SK-N-MC (cell line): ENCODE measurements around the gene LAPTM4A.

Experiments used
- DNase-seq: peaks from one replicate; pipeline ENCODE4 v3.0.0-alpha.2; 2011; ENCODE audit warnings: low read depth, low spot score
- H3K27ac ChIP-seq: fragments of 200-600 bp; sonication (generic); 2 replicates; pipeline ENCODE4 v1.5.1; 2016; ENCODE audit warnings: mixed run types
- H3K36me3 ChIP-seq: fragments of 200-600 bp; sonication (generic); 2 replicates; pipeline ENCODE4 v1.6.1; 2017; ENCODE audit warnings: antibody characterized with exemption, low read length, mixed read lengths; ENCODE audit not compliant: insufficient read depth
- H3K4me3 ChIP-seq: fragments of 200-600 bp; sonication (generic); 2 replicates; pipeline ENCODE4 v1.5.1; 2016
- H3K9ac ChIP-seq: fragments of 200-600 bp; sonication (generic); 2 replicates; pipeline ENCODE4 v1.8.0; 2017; ENCODE audit warnings: mixed run types, mixed read lengths; ENCODE audit not compliant: insufficient read length
- H3K9me3 ChIP-seq: fragments of 200-600 bp; sonication (generic); 2 replicates; pipeline ENCODE4 v1.6.1; 2017; ENCODE audit warnings: low read depth, mild to moderate bottlenecking, antibody characterized with exemption, low read length, moderate library complexity, mixed read lengths
- EZH2 ChIP-seq: fragments of 200-600 bp; sonication (generic); IDR thresholded peaks from one replicate; pipeline ENCODE4 v1.6.1; 2017; ENCODE audit warnings: antibody characterized with exemption
- FOXP2 ChIP-seq: optimal IDR thresholded peaks from 2 replicates; pipeline ENCODE3; 2011; ENCODE audit warnings: mild to moderate bottlenecking, moderate library complexity; ENCODE audit not compliant: insufficient read depth; ENCODE audit errors: extremely low read length, control extremely low read depth
- POLR2AphosphoS5 ChIP-seq: IDR thresholded peaks from 2 replicates; pipeline ENCODE4 v1.6.1; 2012; ENCODE audit warnings: mild to moderate bottlenecking, low read depth, low read length, borderline replicate concordance

The LAPTM4A gene

GRCh38 chr2:20035955-20036666, 15.3 kb downstream of the LAPTM4A start:
- no peak for DNase-seq
- TF ChIP-seq FOXP2 (no peak), POLR2AphosphoS5 (no peak), EZH2 (no peak)
- H3K9me3 ChIP-seq = no peaks in the 10 kb centered on the region
- no peak overlapping the region for H3K27ac ChIP-seq
- peaks cover 96% of the 10 kb centered on the region for H3K36me3 ChIP-seq
- H3K4me3 ChIP-seq = no peak overlapping the region
- H3K9ac ChIP-seq = no peak overlapping the region

- Histone ChIP-seq H3K4me3 (no peak overlapping the region), H3K27ac (no peak overlapping the region), H3K36me3 (peaks cover 97% of the 10 kb centered on the region), H3K9me3 (peaks cover 8% of the 10 kb centered on the region), H3K9ac (no peak overlapping the region)
- TF ChIP-seq FOXP2 (no peak), POLR2AphosphoS5 (no peak), EZH2 (no peak)
- DNase-seq = no peak
Measured at GRCh38 chr2:20034821-20035220, 16.6 kb downstream of the LAPTM4A start.

GRCh38 chr2:20034218-20034617, 17.2 kb downstream of the LAPTM4A start:
- TF ChIP-seq EZH2 = no peak
- H3K9ac ChIP-seq = no peak overlapping the region
- DNase-seq = no peak
- no peak overlapping the region for H3K27ac ChIP-seq
- H3K9me3 ChIP-seq = peaks cover 12% of the 10 kb centered on the region
- peaks cover 99% of the 10 kb centered on the region for H3K36me3 ChIP-seq
- no peak overlapping the region for H3K4me3 ChIP-seq

GRCh38 chr2:20033322-20033721, 18.1 kb downstream of the LAPTM4A start:
- peaks cover 19% of the 10 kb centered on the region for H3K9me3 ChIP-seq
- no peak for DNase-seq
- no peak overlapping the region for H3K27ac ChIP-seq
- H3K36me3 ChIP-seq = peaks cover 99% of the 10 kb centered on the region
- H3K4me3 ChIP-seq = no peak overlapping the region
- H3K9ac ChIP-seq = no peak overlapping the region
- TF ChIP-seq POLR2AphosphoS5 (no peak), FOXP2 (no peak), EZH2 (no peak)

GRCh38 chr2:20030224-20030623, 21.2 kb downstream of the LAPTM4A start:
- H3K27ac ChIP-seq = no peak overlapping the region
- no peak for DNase-seq
- TF ChIP-seq FOXP2 (no peak), POLR2AphosphoS5 (no peak), EZH2 (no peak)
- H3K4me3 ChIP-seq = no peak overlapping the region
- H3K36me3 ChIP-seq = peaks cover 81% of the 10 kb centered on the region
- H3K9ac ChIP-seq = no peak overlapping the region
- peaks cover 22% of the 10 kb centered on the region for H3K9me3 ChIP-seq

GRCh38 chr2:20027705-20028434, 23.6 kb downstream of the LAPTM4A start:
- Histone ChIP-seq H3K4me3 (no peak overlapping the region), H3K36me3 (peaks cover 57% of the 10 kb centered on the region), H3K9ac (no peak overlapping the region), H3K27ac (no peak overlapping the region), H3K9me3 (peaks cover 22% of the 10 kb centered on the region)
- no peak for DNase-seq
- TF ChIP-seq EZH2 (no peak), POLR2AphosphoS5 (no peak), FOXP2 (no peak)

GRCh38 chr2:20027260-20027677, 24.2 kb downstream of the LAPTM4A start:
- H3K4me3 ChIP-seq = no peak overlapping the region
- TF ChIP-seq POLR2AphosphoS5 = no peak
- peaks cover 51% of the 10 kb centered on the region for H3K36me3 ChIP-seq
- no peak for DNase-seq
- H3K9ac ChIP-seq = no peak overlapping the region
- peaks cover 22% of the 10 kb centered on the region for H3K9me3 ChIP-seq
- no peak overlapping the region for H3K27ac ChIP-seq

- no peak for TF ChIP-seq EZH2
- TF ChIP-seq FOXP2 = no peak
- TF ChIP-seq POLR2AphosphoS5 = no peak
- Histone ChIP-seq H3K4me3 (no peak overlapping the region), H3K9me3 (peaks cover 17% of the 10 kb centered on the region), H3K27ac (no peak overlapping the region), H3K36me3 (peaks cover 31% of the 10 kb centered on the region), H3K9ac (no peak overlapping the region)
- no peak for DNase-seq
Measured at GRCh38 chr2:20025065-20025786, 26.2 kb downstream of the LAPTM4A start.
